NB4 (cell line): ENCODE measurements around the gene CATSPER3.

Experiments used
- DNase-seq: peaks from one replicate; pipeline ENCODE4 v3.0.0; 2010; ENCODE audit warnings: low read depth
- H3K4me3 ChIP-seq: one replicate; pipeline ENCODE4 v1.5.1; 2011; ENCODE audit warnings: mild to moderate bottlenecking, low read depth, low read length, moderate library complexity
- MYC ChIP-seq: IDR thresholded peaks from 2 replicates; pipeline ENCODE4 v1.6.1; 2011; ENCODE audit warnings: low read depth, low read length
- POLR2A ChIP-seq: IDR thresholded peaks from 2 replicates; pipeline ENCODE4 v1.6.1; 2011; ENCODE audit warnings: mild to moderate bottlenecking; ENCODE audit not compliant: insufficient read length; ENCODE audit errors: extremely low read depth
- TF ChIP-seq, protein P1 (sequence below): IDR thresholded peaks from 2 replicates; pipeline ENCODE4 v1.6.1; 2011; ENCODE audit warnings: low read depth, low read length
- TF ChIP-seq, protein P2 (sequence below): IDR thresholded peaks from one replicate; pipeline ENCODE4 v1.5.1; 2012; ENCODE audit warnings: low read depth, low read length

The CATSPER3 gene

DNA sequence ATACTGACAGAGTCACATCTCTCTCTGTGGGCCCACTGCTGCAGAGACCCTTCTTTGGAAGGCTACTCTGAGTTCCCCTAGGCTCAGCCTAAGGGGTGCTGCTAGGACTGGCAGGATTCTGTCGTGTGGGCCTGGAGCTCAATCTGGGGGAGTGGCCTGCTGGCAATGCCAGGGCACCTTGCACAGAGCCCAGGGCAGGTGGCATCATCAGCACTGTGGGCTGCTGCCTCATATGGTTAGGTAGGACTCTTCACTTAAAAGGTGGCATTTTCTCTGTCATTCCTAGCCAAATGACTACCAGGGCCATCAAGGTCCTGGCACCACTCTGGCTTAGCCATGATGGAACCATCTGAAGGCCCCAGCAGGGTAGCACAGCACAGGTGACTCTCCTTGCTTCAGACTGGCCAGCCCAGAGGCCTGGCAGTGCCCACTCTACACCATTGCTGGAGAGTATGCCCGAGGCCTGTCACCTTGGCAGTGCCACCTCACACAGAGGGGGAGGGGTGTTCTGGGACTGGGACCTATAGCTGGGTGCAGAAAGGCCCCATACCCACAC, 44.4 kb downstream of the CATSPER3 start:
- TF ChIP-seq, protein P1, sequence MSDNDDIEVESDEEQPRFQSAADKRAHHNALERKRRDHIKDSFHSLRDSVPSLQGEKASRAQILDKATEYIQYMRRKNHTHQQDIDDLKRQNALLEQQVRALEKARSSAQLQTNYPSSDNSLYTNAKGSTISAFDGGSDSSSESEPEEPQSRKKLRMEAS = no peak
- TF ChIP-seq POLR2A (no peak), MYC (no peak)
- TF ChIP-seq, protein P2, sequence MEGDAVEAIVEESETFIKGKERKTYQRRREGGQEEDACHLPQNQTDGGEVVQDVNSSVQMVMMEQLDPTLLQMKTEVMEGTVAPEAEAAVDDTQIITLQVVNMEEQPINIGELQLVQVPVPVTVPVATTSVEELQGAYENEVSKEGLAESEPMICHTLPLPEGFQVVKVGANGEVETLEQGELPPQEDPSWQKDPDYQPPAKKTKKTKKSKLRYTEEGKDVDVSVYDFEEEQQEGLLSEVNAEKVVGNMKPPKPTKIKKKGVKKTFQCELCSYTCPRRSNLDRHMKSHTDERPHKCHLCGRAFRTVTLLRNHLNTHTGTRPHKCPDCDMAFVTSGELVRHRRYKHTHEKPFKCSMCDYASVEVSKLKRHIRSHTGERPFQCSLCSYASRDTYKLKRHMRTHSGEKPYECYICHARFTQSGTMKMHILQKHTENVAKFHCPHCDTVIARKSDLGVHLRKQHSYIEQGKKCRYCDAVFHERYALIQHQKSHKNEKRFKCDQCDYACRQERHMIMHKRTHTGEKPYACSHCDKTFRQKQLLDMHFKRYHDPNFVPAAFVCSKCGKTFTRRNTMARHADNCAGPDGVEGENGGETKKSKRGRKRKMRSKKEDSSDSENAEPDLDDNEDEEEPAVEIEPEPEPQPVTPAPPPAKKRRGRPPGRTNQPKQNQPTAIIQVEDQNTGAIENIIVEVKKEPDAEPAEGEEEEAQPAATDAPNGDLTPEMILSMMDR = no peak

DNA sequence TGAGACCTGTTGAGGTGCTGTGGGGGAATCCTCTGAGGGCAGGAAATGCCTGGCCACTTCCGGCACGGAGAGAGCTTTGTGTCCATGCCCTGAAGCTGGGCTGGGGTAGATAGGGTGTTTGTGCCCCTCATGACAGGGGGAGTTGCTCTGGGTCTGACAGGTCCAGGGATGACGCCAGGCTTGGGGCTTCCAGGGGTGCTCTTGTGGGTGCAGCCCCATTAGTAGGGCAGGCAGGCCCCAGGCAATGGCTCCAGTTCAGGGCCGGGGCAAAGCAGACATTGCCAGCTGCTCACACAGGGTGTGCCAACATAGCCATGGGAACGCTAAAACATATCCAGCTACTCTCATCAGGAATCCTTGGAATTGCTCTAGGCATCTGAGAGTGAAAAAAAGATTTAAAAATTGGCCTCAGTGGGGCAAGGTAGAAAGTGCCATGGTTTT, 45.3 kb downstream of the CATSPER3 start:
- no peak for TF ChIP-seq MYC
- TF ChIP-seq, protein P1 = no peak
- TF ChIP-seq POLR2A = no peak
- TF ChIP-seq, protein P2 = no peak
- DNase-seq = no peak
- H3K4me3 ChIP-seq = no peak overlapping the region

More for the DNA sequence above, 44.4 kb downstream of the CATSPER3 start:
- DNase-seq = no peak
- no peak overlapping the region for H3K4me3 ChIP-seq

DNA sequence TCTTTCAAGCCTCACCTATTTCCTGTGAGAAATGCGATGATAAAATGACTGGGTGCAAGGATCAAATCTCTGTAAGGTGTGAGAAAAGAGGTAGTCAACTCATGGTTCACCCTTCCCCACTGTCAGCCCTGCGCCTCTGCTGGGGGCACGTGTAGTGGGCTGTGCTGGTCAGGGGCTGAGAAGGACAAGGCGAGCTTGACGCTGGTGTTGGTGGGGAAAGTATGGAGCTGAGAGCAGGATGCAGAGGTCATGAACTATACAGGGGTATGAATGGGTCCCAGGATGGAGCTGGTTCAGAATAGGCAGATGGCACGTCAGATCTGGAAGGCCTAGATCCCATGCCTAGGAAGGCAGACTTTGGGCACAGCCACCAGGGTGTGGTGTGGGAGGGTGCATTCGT, 45.7 kb downstream of the CATSPER3 start:
- no peak for DNase-seq
- TF ChIP-seq MYC (no peak), POLR2A (no peak)
- TF ChIP-seq, protein P2 = no peak
- TF ChIP-seq, protein P1 = no peak
- H3K4me3 ChIP-seq = no peak overlapping the region

DNA sequence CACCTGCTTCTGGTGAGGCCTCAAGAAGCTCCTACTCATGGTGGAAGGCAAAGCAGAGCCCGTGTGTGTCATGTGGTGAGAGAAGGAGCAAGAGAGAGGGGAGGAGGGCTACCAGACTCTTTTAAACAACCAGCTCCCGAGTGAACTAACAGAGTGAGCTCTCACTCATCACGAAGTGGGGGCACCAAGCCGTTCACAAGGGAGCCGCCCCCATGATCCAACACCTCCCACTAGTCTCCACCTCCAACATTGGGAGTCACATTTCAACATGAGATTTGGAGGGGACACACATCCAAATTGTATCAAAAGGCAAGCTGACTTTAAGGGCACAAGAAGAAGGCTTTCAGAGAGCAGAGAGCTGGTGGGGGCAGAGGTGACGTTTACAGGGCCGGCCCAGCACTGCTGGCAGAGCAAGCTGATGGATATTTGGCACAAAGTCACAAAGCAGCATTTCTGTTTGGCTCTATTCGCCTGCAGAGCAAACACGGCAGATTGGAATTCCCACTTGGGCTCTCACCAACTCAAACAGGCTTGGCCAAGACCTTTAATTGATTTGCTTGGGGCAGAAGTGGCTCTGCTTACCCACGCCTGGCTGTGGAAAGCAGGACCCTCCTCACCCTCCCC, 46.4 kb downstream of the CATSPER3 start:
- no peak for TF ChIP-seq POLR2A
- TF ChIP-seq, protein P2 = no peak
- TF ChIP-seq MYC = no peak
- TF ChIP-seq, protein P1 = no peak
- no peak for DNase-seq
- H3K4me3 ChIP-seq = no peak overlapping the region

DNA sequence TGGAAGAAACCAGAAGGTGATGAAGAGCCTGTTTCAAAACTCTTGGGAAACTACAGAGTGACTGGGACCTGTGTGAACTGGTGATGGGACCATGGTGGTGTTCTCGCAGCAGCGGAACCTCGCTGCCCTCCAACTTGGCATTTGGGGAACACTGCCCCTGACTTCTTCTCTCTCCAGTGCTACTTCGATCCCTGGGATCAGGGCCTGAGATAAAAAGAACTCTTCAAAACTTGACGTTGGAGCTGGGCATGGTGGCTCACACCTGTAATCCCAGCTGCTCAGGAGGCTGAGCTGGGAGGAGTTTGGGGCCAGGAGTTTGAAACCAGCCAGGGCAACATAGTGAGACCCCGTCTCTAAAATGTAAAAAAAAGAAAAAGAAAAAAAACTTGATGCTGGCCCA, 48.2 kb downstream of the CATSPER3 start:
- TF ChIP-seq MYC (no peak), POLR2A (no peak)
- TF ChIP-seq, protein P2 = no peak
- TF ChIP-seq, protein P1 = no peak
- no peak overlapping the region for H3K4me3 ChIP-seq
- DNase-seq = no peak
